Panc1 (cell line): ENCODE results near the gene CREB3L2. TPM values are rescaled to one million over a fixed set of nuclear protein-coding genes. Genes with fewer than 3 reads are reported as not detected.

Source experiments
- ATAC-seq: fragments of 200-7000 bp; cut with Tn5 transposase; 2 replicates; pipeline ENCODE4 v1.9.1; 2020; ENCODE audit warnings: mild to moderate bottlenecking, moderate library complexity
- BruUV-seq: library from RNA; stranded (reverse); fragments of 400-500 nt; replicated peaks from 2 replicates; lab custom pipeline; 2021; lab: Mats Ljungman, UMichigan
- CTCF ChIA-PET: fragments of 300-600 bp; sonication (Branson Sonifier 250); formaldehyde crosslinking; loops from one replicate; lab custom pipeline; 2022; ENCODE audit warnings: antibody characterized with exemption; lab: Charles Lee
- POLR2A ChIA-PET: fragments of 300-600 bp; sonication (Branson Sonifier 250); formaldehyde crosslinking; loops from one replicate; lab custom pipeline; 2022; ENCODE audit warnings: antibody characterized with exemption; lab: Charles Lee
- DNase-seq: peaks from one replicate; pipeline ENCODE4 v3.0.0-alpha.2; 2010; ENCODE audit warnings: low read depth, low spot score
- H3K27ac ChIP-seq: 2 replicates; pipeline ENCODE4 v1.5.1; 2011; ENCODE audit warnings: mild to moderate bottlenecking, low read length, inconsistent platforms
- H3K27me3 ChIP-seq: fragments of 200-500 bp; sonication (Bioruptor generic); 2 replicates; pipeline ENCODE4 v1.6.0; 2014; ENCODE audit warnings: low read length, inconsistent platforms; ENCODE audit not compliant: control insufficient read depth, insufficient read depth
- H3K36me3 ChIP-seq: fragments of 200-500 bp; sonication (Bioruptor generic); 2 replicates; pipeline ENCODE4 v1.5.1; 2014; ENCODE audit warnings: inconsistent platforms, mild to moderate bottlenecking, low read length, moderate library complexity; ENCODE audit not compliant: control insufficient read depth, insufficient read depth
- H3K4me1 ChIP-seq: 2 replicates; pipeline ENCODE4 v1.5.1; 2011; ENCODE audit warnings: inconsistent platforms, mild to moderate bottlenecking, low read length, moderate library complexity; ENCODE audit not compliant: control insufficient read depth, insufficient read depth
- H3K4me3 ChIP-seq, 2 experiments: 2 replicates each; pipeline ENCODE4 v1.5.1; 2011 to 2012; ENCODE audit warnings: low read depth in 2 of 2, low read length in 2 of 2, mild to moderate bottlenecking in 2 of 2, inconsistent platforms in 1 of 2, moderate library complexity in 1 of 2
- H3K9me3 ChIP-seq: fragments of 200-500 bp; sonication (Bioruptor generic); 2 replicates; pipeline ENCODE4 v1.5.1; 2014; ENCODE audit warnings: low read depth, mild to moderate bottlenecking, inconsistent platforms, low read length, moderate library complexity; ENCODE audit not compliant: control insufficient read depth, insufficient read depth
- CTCF ChIP-seq: fragments of 450-650 bp; IDR thresholded peaks from 2 replicates; pipeline ENCODE4 v1.5.1; 2017; ENCODE audit warnings: mild to moderate bottlenecking
- POLR2AphosphoS5 ChIP-seq: IDR thresholded peaks from 2 replicates; pipeline ENCODE4 v1.6.1; 2012; ENCODE audit warnings: mild to moderate bottlenecking, low read depth, low read length, moderate library complexity
- SIN3A ChIP-seq: IDR thresholded peaks from 2 replicates; pipeline ENCODE4 v1.6.1; 2012; ENCODE audit warnings: low read depth, mild to moderate bottlenecking, low read length, moderate library complexity, borderline replicate concordance; ENCODE audit not compliant: insufficient read depth
- TCF7L2 ChIP-seq: IDR thresholded peaks from 2 replicates; pipeline ENCODE4 v1.6.1; 2011; ENCODE audit warnings: mild to moderate bottlenecking, low read depth, low read length, inconsistent platforms
- in situ Hi-C: cut with HindIII; loops from 2 replicates; pipeline ENCODE4 v1.10.0; 2016; ENCODE audit warnings: low sequenced_read_pairs, low pct_unique_long_range_greater_than_20kb
- intact Hi-C: fragments of 100-400 bp; cut with micrococcal nuclease; formaldehyde crosslinking; loops from one replicate; pipeline ENCODE4 v1.10.0; 2022; ENCODE audit not compliant: unreplicated experiment
- total RNA-seq: library from RNA; stranded (reverse); gene quantifications from one replicate; pipeline ENCODE4 v1.2.1, GENCODE V29; 2021; ENCODE audit not compliant: unreplicated experiment
- TF ChIP-seq, protein P1 (sequence below), 2 experiments: IDR thresholded peaks; 2 replicates each; pipeline ENCODE4 v1.6.1; 2011 to 2012; ENCODE audit warnings: low read depth in 2 of 2, control low read depth in 1 of 2, low read length in 1 of 2, mild to moderate bottlenecking in 1 of 2, moderate library complexity in 1 of 2; ENCODE audit not compliant: insufficient read depth in 1 of 2

CREB3L2 gene
- total RNA-seq, 1 experiment from 2014 or later: 22.7 TPM

- Histone ChIP-seq H3K27me3 (no peaks in the 10 kb centered on the region), H3K4me1 (no peaks in the 10 kb centered on the region), H3K4me3 (no peak overlapping the region), H3K36me3 (no peaks in the 10 kb centered on the region), H3K27ac (no peak overlapping the region), H3K9me3 (no peaks in the 10 kb centered on the region)
- in situ Hi-C loops (no loop called here), intact Hi-C loops (no loop called here)
- ChIA-PET POLR2A (no interaction called here), CTCF (no interaction called here)
- TF ChIP-seq POLR2AphosphoS5: no peak
- TF ChIP-seq SIN3A: no peak
- no peak for TF ChIP-seq CTCF
- no peak for ATAC-seq
- DNase-seq: no peak
- BruUV-seq: no TSS peak
Measured at GRCh38 chr7:137994216-137994615, 7.7 kb downstream of the CREB3L2 start.

GRCh38 chr7:137993395-137993743, 8.5 kb downstream of the CREB3L2 start:
- Histone ChIP-seq H3K36me3 (no peaks in the 10 kb centered on the region), H3K4me3 (no peak overlapping the region), H3K27ac (no peak overlapping the region), H3K27me3 (no peaks in the 10 kb centered on the region), H3K9me3 (no peaks in the 10 kb centered on the region), H3K4me1 (no peaks in the 10 kb centered on the region)
- CTCF ChIA-PET: no interaction called here
- ATAC-seq: no peak
- in situ Hi-C loops (no loop called here), intact Hi-C loops (no loop called here)
- no peak for DNase-seq
- TF ChIP-seq CTCF (no peak), SIN3A (no peak), POLR2AphosphoS5 (no peak), TCF7L2 (no peak)
- TF ChIP-seq, protein P1, sequence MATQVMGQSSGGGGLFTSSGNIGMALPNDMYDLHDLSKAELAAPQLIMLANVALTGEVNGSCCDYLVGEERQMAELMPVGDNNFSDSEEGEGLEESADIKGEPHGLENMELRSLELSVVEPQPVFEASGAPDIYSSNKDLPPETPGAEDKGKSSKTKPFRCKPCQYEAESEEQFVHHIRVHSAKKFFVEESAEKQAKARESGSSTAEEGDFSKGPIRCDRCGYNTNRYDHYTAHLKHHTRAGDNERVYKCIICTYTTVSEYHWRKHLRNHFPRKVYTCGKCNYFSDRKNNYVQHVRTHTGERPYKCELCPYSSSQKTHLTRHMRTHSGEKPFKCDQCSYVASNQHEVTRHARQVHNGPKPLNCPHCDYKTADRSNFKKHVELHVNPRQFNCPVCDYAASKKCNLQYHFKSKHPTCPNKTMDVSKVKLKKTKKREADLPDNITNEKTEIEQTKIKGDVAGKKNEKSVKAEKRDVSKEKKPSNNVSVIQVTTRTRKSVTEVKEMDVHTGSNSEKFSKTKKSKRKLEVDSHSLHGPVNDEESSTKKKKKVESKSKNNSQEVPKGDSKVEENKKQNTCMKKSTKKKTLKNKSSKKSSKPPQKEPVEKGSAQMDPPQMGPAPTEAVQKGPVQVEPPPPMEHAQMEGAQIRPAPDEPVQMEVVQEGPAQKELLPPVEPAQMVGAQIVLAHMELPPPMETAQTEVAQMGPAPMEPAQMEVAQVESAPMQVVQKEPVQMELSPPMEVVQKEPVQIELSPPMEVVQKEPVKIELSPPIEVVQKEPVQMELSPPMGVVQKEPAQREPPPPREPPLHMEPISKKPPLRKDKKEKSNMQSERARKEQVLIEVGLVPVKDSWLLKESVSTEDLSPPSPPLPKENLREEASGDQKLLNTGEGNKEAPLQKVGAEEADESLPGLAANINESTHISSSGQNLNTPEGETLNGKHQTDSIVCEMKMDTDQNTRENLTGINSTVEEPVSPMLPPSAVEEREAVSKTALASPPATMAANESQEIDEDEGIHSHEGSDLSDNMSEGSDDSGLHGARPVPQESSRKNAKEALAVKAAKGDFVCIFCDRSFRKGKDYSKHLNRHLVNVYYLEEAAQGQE (IDR thresholded peaks at IDR 0.05; ENCODE audit: insufficient read depth in 1 of 2, low read depth in 2 of 2, low read length in 1 of 2): no peak
- BruUV-seq: no TSS peak
- POLR2A ChIA-PET: no interaction called here
